NT2/D1 (cell line): Measurements from ENCODE around the gene FIGNL1.

Experiments
- YY1 ChIP-seq: IDR thresholded peaks from 2 replicates; pipeline ENCODE4 v1.6.1; 2011; ENCODE audit not compliant: insufficient read length, insufficient read depth
- ZNF274 ChIP-seq: IDR thresholded peaks from 2 replicates; pipeline ENCODE4 v1.6.1; 2011; ENCODE audit warnings: mild to moderate bottlenecking, low read depth, low read length

- TF ChIP-seq ZNF274 = no peak
- no peak for TF ChIP-seq YY1
These were observed 27.5 kb upstream of the FIGNL1 start for GRCh38 chr7:50477640-50478039.
